Activated naive CD8-positive, alpha-beta T cell treated with anti-CD3 and anti-CD28 coated beads for 36 hours (primary cell): Measurements from ENCODE around the gene AHCTF1. TPM values are rescaled to one million over a fixed set of nuclear protein-coding genes. Genes with fewer than 3 reads are reported as not detected.
A peak's percentile ranks its signal among the peaks of the same experiment; 100 is the strongest.

ENCODE experiments used
- DNase-seq: peaks from one replicate; pipeline ENCODE4 v3.0.0; 2021
- H3K27ac Mint-ChIP-seq: one replicate; pipeline ENCODE4 v1.8.0; 2022; ENCODE audit warnings: mild to moderate bottlenecking, moderate library complexity, mixed read lengths
- H3K27me3 Mint-ChIP-seq: one replicate; pipeline ENCODE4 v1.8.0; 2022; ENCODE audit warnings: mild to moderate bottlenecking, mixed read lengths
- H3K36me3 Mint-ChIP-seq: one replicate; pipeline ENCODE4 v1.8.0; 2021; ENCODE audit warnings: mild to moderate bottlenecking, mixed read lengths
- H3K4me1 Mint-ChIP-seq: one replicate; pipeline ENCODE4 v1.8.0; 2021; ENCODE audit warnings: mixed read lengths
- H3K4me3 Mint-ChIP-seq: one replicate; pipeline ENCODE4 v1.8.0; 2022; ENCODE audit warnings: mild to moderate bottlenecking, moderate library complexity, mixed read lengths
- H3K9me3 Mint-ChIP-seq: one replicate; pipeline ENCODE4 v1.8.0; 2022; ENCODE audit warnings: mixed read lengths
- total RNA-seq, 2 experiments: library from RNA; stranded (reverse); gene quantifications; one replicate each; pipeline ENCODE4 v1.2.3, GENCODE V29; 2021

Gene AHCTF1
- 10 to 100 TPM; 52.2 to 62.2 TPM for total RNA-seq

GRCh38 chr1:246931549-246932365, at the start of gene AHCTF1:
TSS of gene AHCTF1 (minus strand) at chr1:246931948. CDS start at chr1:246918370, 13,578 bp downstream.
- Mint-ChIP-seq H3K36me3 (peaks cover 39% of the 10 kb centered on the region), H3K4me1 (peaks cover 21% of the 10 kb centered on the region), H3K27me3 (peaks cover 3% of the 10 kb centered on the region), H3K27ac (peak within 1 kb of the TSS; percentile 96), H3K9me3 (peaks cover 2% of the 10 kb centered on the region), H3K4me3 (peak within 1 kb of the TSS; percentile 91)
- peak; percentile 95 for DNase-seq

- H3K36me3 Mint-ChIP-seq: peaks cover 13% of the 10 kb centered on the region
- peaks cover 4% of the 10 kb centered on the region for H3K27me3 Mint-ChIP-seq
- no peaks in the 10 kb centered on the region for H3K4me1 Mint-ChIP-seq
Measured at GRCh38 chr1:246978785-246979184, 47.0 kb upstream of the AHCTF1 start.

GRCh38 chr1:246978281-246978680, 46.5 kb upstream of the AHCTF1 start:
- Mint-ChIP-seq H3K9me3 (peaks cover 41% of the 10 kb centered on the region), H3K27ac (no peak overlapping the region), H3K4me1 (no peaks in the 10 kb centered on the region), H3K4me3 (no peak overlapping the region), H3K27me3 (peaks cover 4% of the 10 kb centered on the region), H3K36me3 (peaks cover 13% of the 10 kb centered on the region)
- DNase-seq: no peak

More at GRCh38 chr1:246978785-246979184, 47.0 kb upstream of the AHCTF1 start:
- Mint-ChIP-seq H3K4me3 (no peak overlapping the region), H3K9me3 (peaks cover 46% of the 10 kb centered on the region), H3K27ac (no peak overlapping the region)
- no peak for DNase-seq

- Mint-ChIP-seq H3K4me3 (no peak overlapping the region), H3K4me1 (no peaks in the 10 kb centered on the region), H3K27me3 (peaks cover 4% of the 10 kb centered on the region), H3K36me3 (peaks cover 4% of the 10 kb centered on the region), H3K27ac (no peak overlapping the region), H3K9me3 (peaks cover 23% of the 10 kb centered on the region)
- DNase-seq: no peak
Measured at GRCh38 chr1:246971969-246972368, 40.2 kb upstream of the AHCTF1 start.

GRCh38 chr1:246971090-246971721, 39.5 kb upstream of the AHCTF1 start:
- peak; percentile 47 for DNase-seq
- H3K9me3 Mint-ChIP-seq: peaks cover 24% of the 10 kb centered on the region
- no peaks in the 10 kb centered on the region for H3K4me1 Mint-ChIP-seq
- H3K36me3 Mint-ChIP-seq: peaks cover 3% of the 10 kb centered on the region
- H3K27ac Mint-ChIP-seq: no peak overlapping the region
- H3K4me3 Mint-ChIP-seq: no peak overlapping the region
- H3K27me3 Mint-ChIP-seq: peaks cover 4% of the 10 kb centered on the region

- peaks cover 5% of the 10 kb centered on the region for H3K36me3 Mint-ChIP-seq
- H3K4me3 Mint-ChIP-seq: no peak overlapping the region
- no peak overlapping the region for H3K27ac Mint-ChIP-seq
- no peaks in the 10 kb centered on the region for H3K27me3 Mint-ChIP-seq
- H3K9me3 Mint-ChIP-seq: peaks cover 18% of the 10 kb centered on the region
- DNase-seq: no peak
- no peaks in the 10 kb centered on the region for H3K4me1 Mint-ChIP-seq
Measured at GRCh38 chr1:246969621-246970020, 37.9 kb upstream of the AHCTF1 start.

- Mint-ChIP-seq H3K27ac (no peak overlapping the region), H3K4me3 (no peak overlapping the region), H3K36me3 (peaks cover 5% of the 10 kb centered on the region), H3K27me3 (no peaks in the 10 kb centered on the region), H3K9me3 (peaks cover 18% of the 10 kb centered on the region), H3K4me1 (no peaks in the 10 kb centered on the region)
- no peak for DNase-seq
Measured at GRCh38 chr1:246966502-246966901, 34.8 kb upstream of the AHCTF1 start.

- Mint-ChIP-seq H3K9me3 (no peaks in the 10 kb centered on the region), H3K4me3 (no peak overlapping the region), H3K27ac (peak overlapping the region; percentile 56), H3K27me3 (no peaks in the 10 kb centered on the region), H3K36me3 (no peaks in the 10 kb centered on the region), H3K4me1 (peaks cover 2% of the 10 kb centered on the region)
- no peak for DNase-seq
Measured at GRCh38 chr1:246959944-246960693, 28.4 kb upstream of the AHCTF1 start.

- no peak overlapping the region for H3K27ac Mint-ChIP-seq
- peaks cover 5% of the 10 kb centered on the region for H3K4me1 Mint-ChIP-seq
- H3K9me3 Mint-ChIP-seq: peaks cover 3% of the 10 kb centered on the region
- no peaks in the 10 kb centered on the region for H3K36me3 Mint-ChIP-seq
- DNase-seq: no peak
- no peak overlapping the region for H3K4me3 Mint-ChIP-seq
- H3K27me3 Mint-ChIP-seq: no peaks in the 10 kb centered on the region
Measured at GRCh38 chr1:246954126-246954525, 22.4 kb upstream of the AHCTF1 start.

- Mint-ChIP-seq H3K27ac (no peak overlapping the region), H3K4me1 (peaks cover 5% of the 10 kb centered on the region), H3K27me3 (no peaks in the 10 kb centered on the region), H3K4me3 (no peak overlapping the region), H3K9me3 (peaks cover 3% of the 10 kb centered on the region), H3K36me3 (no peaks in the 10 kb centered on the region)
- no peak for DNase-seq
Measured at GRCh38 chr1:246951413-246951812, 19.7 kb upstream of the AHCTF1 start.

- DNase-seq: no peak
- no peaks in the 10 kb centered on the region for H3K27me3 Mint-ChIP-seq
- peaks cover 3% of the 10 kb centered on the region for H3K9me3 Mint-ChIP-seq
- peaks cover 5% of the 10 kb centered on the region for H3K4me1 Mint-ChIP-seq
- H3K4me3 Mint-ChIP-seq: no peak overlapping the region
- no peak overlapping the region for H3K27ac Mint-ChIP-seq
- H3K36me3 Mint-ChIP-seq: no peaks in the 10 kb centered on the region
Measured at GRCh38 chr1:246949956-246950355, 18.2 kb upstream of the AHCTF1 start.

GRCh38 chr1:246947255-246947654, 15.5 kb upstream of the AHCTF1 start:
- H3K9me3 Mint-ChIP-seq: peaks cover 3% of the 10 kb centered on the region
- no peak overlapping the region for H3K27ac Mint-ChIP-seq
- DNase-seq: no peak
- peaks cover 5% of the 10 kb centered on the region for H3K4me1 Mint-ChIP-seq
- no peaks in the 10 kb centered on the region for H3K36me3 Mint-ChIP-seq
- H3K27me3 Mint-ChIP-seq: no peaks in the 10 kb centered on the region
- no peak overlapping the region for H3K4me3 Mint-ChIP-seq

GRCh38 chr1:246946366-246946765, 14.6 kb upstream of the AHCTF1 start:
- peaks cover 5% of the 10 kb centered on the region for H3K4me1 Mint-ChIP-seq

GRCh38 chr1:246934765-246935164, 3.0 kb upstream of the AHCTF1 start:
- H3K4me3 Mint-ChIP-seq: no peak overlapping the region

More at GRCh38 chr1:246946366-246946765, 14.6 kb upstream of the AHCTF1 start:
- Mint-ChIP-seq H3K9me3 (peaks cover 3% of the 10 kb centered on the region), H3K4me3 (no peak overlapping the region), H3K36me3 (no peaks in the 10 kb centered on the region), H3K27me3 (no peaks in the 10 kb centered on the region), H3K27ac (no peak overlapping the region)
- no peak for DNase-seq

GRCh38 chr1:246933893-246934292, 2.1 kb upstream of the AHCTF1 start:
- peaks cover 3% of the 10 kb centered on the region for H3K27me3 Mint-ChIP-seq
- H3K4me1 Mint-ChIP-seq: peaks cover 14% of the 10 kb centered on the region
- peaks cover 22% of the 10 kb centered on the region for H3K36me3 Mint-ChIP-seq
- no peak for DNase-seq
- no peak overlapping the region for H3K27ac Mint-ChIP-seq
- H3K9me3 Mint-ChIP-seq: no peaks in the 10 kb centered on the region
- H3K4me3 Mint-ChIP-seq: no peak overlapping the region

More at GRCh38 chr1:246934765-246935164, 3.0 kb upstream of the AHCTF1 start:
- Mint-ChIP-seq H3K27ac (no peak overlapping the region), H3K27me3 (peaks cover 3% of the 10 kb centered on the region), H3K4me1 (peaks cover 9% of the 10 kb centered on the region), H3K36me3 (peaks cover 14% of the 10 kb centered on the region), H3K9me3 (no peaks in the 10 kb centered on the region)
- no peak for DNase-seq
